ENCODE data around the gene COMMD3. TPM values are rescaled to one million over a fixed set of nuclear protein-coding genes. Genes with fewer than 3 reads are reported as not detected.

COMMD3 gene
- polyA plus RNA-seq, 3 donors: 79.3 to 83.7 (median 80.4) TPM

GRCh38 chr10:22364407-22365140 is 48.4 kb downstream of the COMMD3 start:
- no peak for DNase-seq

DNA sequence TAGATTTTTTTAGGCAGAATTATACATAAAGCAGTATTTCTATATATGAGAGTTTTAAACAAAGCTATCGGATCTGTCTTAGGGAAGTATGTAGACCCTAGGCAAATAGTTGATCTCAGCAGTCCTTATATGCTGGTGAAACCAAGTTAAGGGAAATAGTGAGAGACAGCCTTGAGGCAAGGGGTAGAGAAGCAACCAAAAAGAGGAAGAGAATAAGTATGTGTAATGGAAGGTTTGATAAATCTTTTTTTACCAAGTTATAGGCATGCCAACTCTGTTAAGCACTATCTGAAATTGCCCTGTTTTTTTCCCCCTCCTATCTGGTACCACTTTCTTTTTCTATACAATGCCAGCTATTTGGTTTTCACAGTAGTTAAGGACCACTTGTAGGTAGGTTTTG is 49.0 kb downstream of the COMMD3 start:
- no peak for DNase-seq

DNA sequence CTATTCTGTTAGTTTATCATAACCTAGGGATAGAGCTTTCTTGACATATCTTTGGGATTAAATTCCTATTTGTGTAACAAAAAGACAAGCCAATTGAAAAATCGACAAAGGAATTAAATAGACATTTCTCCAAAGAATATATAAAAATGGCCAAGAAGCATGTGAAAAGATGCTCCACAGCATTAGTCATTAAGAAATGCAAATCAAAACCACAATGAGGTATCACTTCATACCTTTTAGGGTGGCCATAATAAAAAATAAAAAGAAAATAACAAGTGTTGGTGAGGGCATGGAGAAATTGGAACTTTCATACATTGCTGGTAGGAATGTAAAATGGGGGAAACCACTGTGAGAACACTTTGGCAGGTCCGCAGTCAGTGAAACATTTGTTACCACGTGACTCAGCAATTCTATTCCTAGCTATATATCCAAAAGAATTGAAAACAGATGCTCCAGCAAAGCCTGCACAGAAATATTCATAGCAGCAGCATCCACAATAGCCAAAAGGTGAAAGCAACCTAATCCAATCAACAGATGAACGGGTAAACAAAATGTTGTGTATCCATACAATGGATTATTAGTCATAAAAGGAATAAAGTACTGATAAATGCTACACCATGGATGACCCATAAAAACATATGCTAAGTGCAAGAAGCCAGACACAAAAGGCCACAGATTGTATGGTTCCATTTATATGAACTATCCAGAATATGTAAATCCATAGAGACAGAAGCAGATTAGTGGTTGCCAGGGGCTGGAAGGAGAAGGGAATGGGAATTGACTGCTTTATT is 49.7 kb downstream of the COMMD3 start:
- no peak for DNase-seq

DNA sequence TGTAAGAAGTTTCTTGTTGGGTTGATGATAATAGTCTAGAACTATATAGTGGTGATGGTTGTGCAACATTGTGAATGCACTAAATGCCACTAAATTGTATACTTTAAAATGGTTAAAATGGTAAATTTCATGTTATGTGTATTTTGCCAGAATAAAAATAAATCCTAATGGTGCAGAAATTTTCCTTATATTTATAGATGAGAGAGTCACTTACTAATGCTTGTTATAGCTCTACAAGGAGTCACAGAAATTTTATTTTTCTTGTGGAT is 50.2 kb downstream of the COMMD3 start:
- DNase-seq: no peak

GRCh38 chr10:22366771-22367170 is 50.6 kb downstream of the COMMD3 start:
- DNase-seq: no peak

DNA sequence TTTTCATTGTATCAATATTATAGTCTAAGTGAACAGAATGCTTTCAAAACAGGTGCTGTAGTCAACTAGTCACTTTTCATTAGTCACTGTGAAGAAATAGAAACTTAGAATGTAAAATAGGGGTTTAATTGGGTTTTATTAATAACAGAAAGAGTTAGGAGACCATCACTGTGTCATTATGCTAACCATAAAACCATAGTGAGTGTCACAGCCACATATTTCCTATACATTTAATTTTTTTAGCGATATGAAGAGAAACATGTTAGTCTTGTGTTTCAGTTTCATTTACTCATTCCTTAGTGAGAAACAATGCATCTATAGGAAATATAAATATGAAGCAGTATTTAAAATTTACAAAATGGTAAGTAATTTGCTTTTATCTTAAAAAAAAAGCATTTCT is 51.3 kb downstream of the COMMD3 start:
- DNase-seq: no peak

DNA sequence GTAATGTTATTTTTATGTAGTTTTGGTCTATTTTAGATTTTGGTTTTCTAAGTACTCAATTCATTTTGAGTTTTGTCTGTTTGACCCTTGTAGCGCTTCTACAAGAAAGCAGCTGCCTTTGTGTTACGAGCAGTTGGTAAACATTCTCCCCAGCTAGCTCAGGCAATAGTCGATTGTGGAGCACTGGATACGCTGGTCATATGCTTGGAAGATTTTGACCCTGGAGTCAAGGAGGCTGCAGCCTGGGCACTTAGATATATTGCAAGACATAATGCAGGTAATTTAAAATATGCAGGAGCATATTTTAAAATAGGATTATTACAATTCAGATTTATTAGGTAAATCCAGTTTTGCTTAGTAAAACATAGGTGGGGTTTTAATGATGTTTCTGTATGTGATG is 52.2 kb downstream of the COMMD3 start:
- no peak for DNase-seq

DNA sequence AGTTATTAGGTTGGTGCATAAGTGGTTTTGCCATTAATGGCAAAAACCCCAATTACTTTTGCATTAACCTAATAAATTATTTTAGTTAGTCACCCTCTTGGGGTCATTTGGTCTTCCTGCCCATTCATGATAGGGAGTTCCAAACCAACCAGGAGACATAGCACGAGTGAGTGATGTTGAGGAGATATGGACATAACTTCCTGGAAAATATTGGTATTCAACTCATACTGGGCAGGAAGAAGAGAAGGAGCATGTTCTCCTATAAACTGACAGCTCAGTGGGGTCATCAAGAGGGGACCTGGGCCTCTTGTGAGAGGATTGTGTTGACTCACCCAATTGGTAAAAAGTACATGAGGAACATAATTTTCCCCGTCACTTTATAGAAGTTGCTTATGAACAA is 52.8 kb downstream of the COMMD3 start:
- DNase-seq: no peak

DNA sequence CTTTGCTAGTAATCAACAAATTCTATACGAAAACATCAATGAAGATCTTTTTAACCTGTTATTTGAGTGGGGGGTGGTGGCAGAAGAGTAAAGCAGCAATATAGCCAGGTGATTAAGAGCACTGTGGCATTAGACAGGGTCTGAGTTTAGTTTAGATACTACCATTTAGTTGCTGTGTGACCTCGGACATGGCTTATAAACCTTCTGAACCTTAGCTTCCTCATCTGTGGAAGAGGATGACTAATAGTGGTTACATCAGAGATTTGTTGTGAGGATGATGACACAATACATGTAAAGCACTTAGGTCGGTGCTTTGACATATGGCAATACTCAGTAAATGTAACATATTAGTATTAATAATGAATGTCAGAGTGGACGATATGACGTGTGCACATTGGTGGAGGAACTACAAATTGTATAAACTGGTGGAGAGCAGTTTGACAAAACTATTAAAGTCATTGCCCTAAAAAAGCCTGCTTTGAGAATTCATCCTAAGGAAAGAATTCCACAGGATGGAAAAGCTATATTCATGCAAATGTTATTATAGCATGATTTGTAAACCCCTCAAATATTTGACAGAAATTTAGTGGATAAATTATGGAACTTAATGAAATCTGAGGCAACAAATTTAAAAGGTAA is 53.4 kb downstream of the COMMD3 start:
- no peak for DNase-seq

Other genes with a start within 250 kb of the COMMD3 start
- gene EBLN1, start 98.4 kb upstream of the COMMD3 start, polyA plus RNA-seq (ENCODE audit: insufficient read length in 3 of 3): not detected
- gene BMI1, start 4.7 kb downstream of the COMMD3 start, polyA plus RNA-seq (ENCODE audit: insufficient read length in 3 of 3): 100 to 1,000 TPM in 1 of 3 donors, 10 to 100 TPM in 2; 87.6 to 104 (median 98.3) TPM
- 1 to 10 TPM in 2 of 3 donors, under 1 TPM in 1; 0.88 to 2.2 (median 1.1) TPM for gene SPAG6, start 29.1 kb downstream of the COMMD3 start, polyA plus RNA-seq (ENCODE audit: insufficient read length in 3 of 3)

Data from renal pelvis (tissue), 4 donors.